Measurements from ENCODE around the gene HRCT1. TPM values are rescaled to one million over a fixed set of nuclear protein-coding genes. Genes with fewer than 3 reads are reported as not detected.

HRCT1 gene
- total RNA-seq, 1 donor from 2014 or later: not detected

GRCh38 chr9:35940458-35941407 lies 34.7 kb downstream of the HRCT1 start:
- Mint-ChIP-seq H3K4me1 (ENCODE audit: low read depth, unreplicated experiment) (no peaks in the 10 kb centered on the region), H3K9me3 (ENCODE audit: unreplicated experiment) (peaks cover 2% of the 10 kb centered on the region), H3K27me3 (ENCODE audit: unreplicated experiment) (peaks cover 5% of the 10 kb centered on the region), H3K27ac (ENCODE audit: unreplicated experiment) (peak overlapping the region; percentile 39), H3K4me3 (ENCODE audit: unreplicated experiment) (no peak overlapping the region), H3K36me3 (ENCODE audit: unreplicated experiment) (peaks cover 9% of the 10 kb centered on the region)
- no peak for TF ChIP-seq CTCF (IDR thresholded peaks at IDR 0.05; ENCODE audit: partially characterized antibody, unreplicated experiment)
- no peak for DNase-seq

DNA sequence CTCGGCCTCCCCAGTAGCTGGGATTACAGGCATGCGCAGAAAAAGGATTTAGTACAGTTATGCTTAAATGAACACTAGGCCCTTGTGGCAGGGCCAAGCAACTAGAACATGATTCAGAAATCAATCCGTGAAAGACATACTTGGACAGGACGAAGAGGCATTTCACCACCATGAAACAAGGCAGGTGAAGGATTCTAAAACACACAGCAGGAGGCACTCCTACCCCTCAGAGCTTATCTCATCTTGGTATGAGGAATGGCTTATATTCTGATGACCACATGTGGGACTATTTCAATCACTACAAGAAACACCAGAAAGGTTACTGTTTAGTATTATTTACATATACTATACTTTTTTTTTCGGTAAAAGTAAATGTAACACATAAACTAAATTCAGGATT lies 36.3 kb downstream of the HRCT1 start:
- Mint-ChIP-seq H3K4me3 (ENCODE audit: unreplicated experiment) (no peak overlapping the region), H3K4me1 (ENCODE audit: low read depth, unreplicated experiment) (no peaks in the 10 kb centered on the region), H3K36me3 (ENCODE audit: unreplicated experiment) (peaks cover 7% of the 10 kb centered on the region), H3K27me3 (ENCODE audit: unreplicated experiment) (peaks cover 5% of the 10 kb centered on the region), H3K9me3 (ENCODE audit: unreplicated experiment) (peaks cover 2% of the 10 kb centered on the region), H3K27ac (ENCODE audit: unreplicated experiment) (no peak overlapping the region)
- DNase-seq: no peak
- TF ChIP-seq CTCF (IDR thresholded peaks at IDR 0.05; ENCODE audit: partially characterized antibody, unreplicated experiment): no peak

- Mint-ChIP-seq H3K4me3 (ENCODE audit: unreplicated experiment) (no peak overlapping the region), H3K27me3 (ENCODE audit: unreplicated experiment) (peaks cover 5% of the 10 kb centered on the region), H3K36me3 (ENCODE audit: unreplicated experiment) (peaks cover 5% of the 10 kb centered on the region), H3K27ac (ENCODE audit: unreplicated experiment) (no peak overlapping the region), H3K4me1 (ENCODE audit: low read depth, unreplicated experiment) (no peaks in the 10 kb centered on the region), H3K9me3 (ENCODE audit: unreplicated experiment) (peaks cover 2% of the 10 kb centered on the region)
- no peak for TF ChIP-seq CTCF (IDR thresholded peaks at IDR 0.05; ENCODE audit: partially characterized antibody, unreplicated experiment)
- DNase-seq: no peak
These were observed 38.2 kb downstream of the HRCT1 start for GRCh38 chr9:35944173-35944572.

GRCh38 chr9:35944841-35945240 lies 38.8 kb downstream of the HRCT1 start:
- no peak for TF ChIP-seq CTCF (IDR thresholded peaks at IDR 0.05; ENCODE audit: partially characterized antibody, unreplicated experiment)
- peaks cover 5% of the 10 kb centered on the region for H3K27me3 Mint-ChIP-seq (ENCODE audit: unreplicated experiment)
- no peak overlapping the region for H3K4me3 Mint-ChIP-seq (ENCODE audit: unreplicated experiment)
- peaks cover 2% of the 10 kb centered on the region for H3K9me3 Mint-ChIP-seq (ENCODE audit: unreplicated experiment)
- no peak for DNase-seq
- no peak overlapping the region for H3K27ac Mint-ChIP-seq (ENCODE audit: unreplicated experiment)
- H3K4me1 Mint-ChIP-seq (ENCODE audit: low read depth, unreplicated experiment): no peaks in the 10 kb centered on the region
- peaks cover 5% of the 10 kb centered on the region for H3K36me3 Mint-ChIP-seq (ENCODE audit: unreplicated experiment)

Data from glutamatergic neuron (in vitro differentiated cells).